ELF-1 (cell line): Measurements from ENCODE around the gene ASCC1.

Experiments
- DNase-seq: peaks from one replicate; pipeline ENCODE4 v3.0.0-alpha.2; 2016; ENCODE audit warnings: low read depth, low spot score

The ASCC1 gene

GRCh38 chr10:72083790-72084459 is 132.2 kb downstream of the ASCC1 start:
- DNase-seq = no peak

- no peak for DNase-seq
These were observed 133.0 kb downstream of the ASCC1 start for GRCh38 chr10:72082856-72083789.

- no peak for DNase-seq
These were observed 134.1 kb downstream of the ASCC1 start for GRCh38 chr10:72081772-72082590.

GRCh38 chr10:72081210-72081609 is 134.9 kb downstream of the ASCC1 start:
- no peak for DNase-seq

DNA sequence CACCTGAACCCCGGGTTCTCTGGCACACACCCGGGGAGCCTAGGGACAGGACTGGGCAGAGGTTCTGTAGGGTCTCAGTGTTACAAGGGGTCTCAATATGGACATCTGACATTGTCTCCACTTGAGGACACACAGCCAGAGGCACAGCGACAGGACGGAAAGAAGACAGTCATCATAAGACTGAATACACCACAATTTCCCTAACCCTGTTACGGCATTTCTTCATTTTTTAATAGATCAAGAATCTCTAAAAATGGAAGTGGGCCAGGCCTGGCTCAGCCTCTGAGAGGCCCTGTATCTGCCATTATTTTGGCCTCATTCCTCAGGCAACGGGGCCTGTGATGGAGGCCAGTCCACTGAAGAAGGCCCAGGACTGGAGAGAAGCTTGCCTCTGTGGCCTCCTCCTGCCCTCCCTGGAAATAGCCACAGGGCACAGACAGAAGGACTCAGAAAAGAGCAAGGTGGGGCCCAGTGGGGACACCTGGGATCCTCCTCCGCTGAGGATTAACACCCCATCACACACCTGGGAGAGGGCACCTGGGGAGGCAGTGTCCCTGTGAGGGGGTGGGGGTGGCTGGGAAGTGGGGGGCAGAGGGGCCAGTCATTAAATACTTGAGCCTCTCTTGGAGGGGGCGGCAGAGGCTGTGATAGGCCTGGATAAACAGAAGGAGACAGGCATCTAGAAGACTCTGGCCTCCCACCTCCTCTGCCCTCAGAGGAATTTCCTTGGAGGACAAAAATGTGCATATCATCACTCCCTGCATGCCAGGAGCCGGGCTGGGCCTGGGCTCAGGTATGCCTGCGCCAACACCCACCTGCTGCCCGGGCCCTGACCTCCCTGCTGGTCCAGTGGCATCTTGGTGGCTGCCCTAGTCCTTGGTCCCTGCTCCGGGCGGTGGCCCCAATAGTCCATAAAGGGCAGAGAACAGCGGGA is 135.8 kb downstream of the ASCC1 start:
- no peak for DNase-seq

- no peak for DNase-seq
These were observed 136.7 kb downstream of the ASCC1 start for GRCh38 chr10:72079356-72079755.

DNA sequence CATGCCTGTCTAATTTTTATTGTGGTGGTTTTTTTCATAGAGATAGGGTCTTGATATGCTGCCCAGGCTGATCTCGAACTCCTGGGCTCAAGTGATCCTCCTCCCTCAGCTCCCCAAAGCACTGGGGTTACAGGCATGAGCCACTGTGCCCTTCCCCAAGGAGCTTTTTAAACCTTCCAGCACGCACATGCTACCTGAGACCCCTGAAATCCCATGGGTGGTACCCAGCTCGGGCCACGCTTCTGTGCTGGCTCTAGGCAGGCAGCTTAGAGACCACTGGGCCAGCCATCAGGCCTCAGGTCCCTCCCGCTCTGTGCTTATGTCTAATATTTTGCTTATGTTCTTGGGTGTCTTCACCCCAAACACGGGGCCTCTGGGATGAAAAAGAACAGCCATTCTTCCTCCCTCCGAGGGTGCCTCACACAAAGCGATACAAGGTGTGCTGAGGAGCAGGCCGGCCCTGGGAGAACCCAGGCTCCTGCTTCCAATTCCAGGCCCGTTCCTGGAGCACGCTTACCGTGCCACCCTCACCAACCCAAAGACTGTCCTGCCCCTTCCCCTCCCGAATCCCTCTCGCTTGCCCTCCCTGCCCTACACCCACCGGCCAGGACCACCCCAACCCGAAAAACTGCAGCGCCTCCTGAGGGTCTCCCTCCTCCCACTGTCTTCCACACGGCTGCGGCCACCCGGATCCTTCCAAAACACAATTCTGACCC is 138.6 kb downstream of the ASCC1 start:
- DNase-seq = no peak

DNA sequence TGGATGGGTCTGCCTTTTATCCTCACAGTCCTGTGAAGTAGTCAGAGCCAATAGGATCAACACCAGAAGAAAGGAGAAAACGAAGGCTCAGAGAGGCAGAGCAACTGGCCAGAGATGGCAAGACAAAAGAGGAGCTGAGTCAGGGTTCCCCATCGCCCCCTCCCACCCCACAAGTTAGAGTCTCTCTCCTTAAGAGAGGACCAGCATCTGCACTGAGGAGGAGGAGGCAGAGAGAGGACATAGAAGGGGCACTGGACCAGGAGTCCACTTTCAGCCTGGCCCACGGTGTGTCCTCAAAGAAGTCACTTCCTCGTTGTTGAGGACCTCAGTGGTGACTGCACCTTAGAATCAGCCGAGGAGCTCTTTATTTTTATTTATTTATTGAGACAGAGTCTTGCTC is 139.3 kb downstream of the ASCC1 start:
- no peak for DNase-seq

GRCh38 chr10:72075376-72076115 is 140.5 kb downstream of the ASCC1 start:
- DNase-seq = no peak

- no peak for DNase-seq
These were observed 141.3 kb downstream of the ASCC1 start for GRCh38 chr10:72074574-72075375.

DNA sequence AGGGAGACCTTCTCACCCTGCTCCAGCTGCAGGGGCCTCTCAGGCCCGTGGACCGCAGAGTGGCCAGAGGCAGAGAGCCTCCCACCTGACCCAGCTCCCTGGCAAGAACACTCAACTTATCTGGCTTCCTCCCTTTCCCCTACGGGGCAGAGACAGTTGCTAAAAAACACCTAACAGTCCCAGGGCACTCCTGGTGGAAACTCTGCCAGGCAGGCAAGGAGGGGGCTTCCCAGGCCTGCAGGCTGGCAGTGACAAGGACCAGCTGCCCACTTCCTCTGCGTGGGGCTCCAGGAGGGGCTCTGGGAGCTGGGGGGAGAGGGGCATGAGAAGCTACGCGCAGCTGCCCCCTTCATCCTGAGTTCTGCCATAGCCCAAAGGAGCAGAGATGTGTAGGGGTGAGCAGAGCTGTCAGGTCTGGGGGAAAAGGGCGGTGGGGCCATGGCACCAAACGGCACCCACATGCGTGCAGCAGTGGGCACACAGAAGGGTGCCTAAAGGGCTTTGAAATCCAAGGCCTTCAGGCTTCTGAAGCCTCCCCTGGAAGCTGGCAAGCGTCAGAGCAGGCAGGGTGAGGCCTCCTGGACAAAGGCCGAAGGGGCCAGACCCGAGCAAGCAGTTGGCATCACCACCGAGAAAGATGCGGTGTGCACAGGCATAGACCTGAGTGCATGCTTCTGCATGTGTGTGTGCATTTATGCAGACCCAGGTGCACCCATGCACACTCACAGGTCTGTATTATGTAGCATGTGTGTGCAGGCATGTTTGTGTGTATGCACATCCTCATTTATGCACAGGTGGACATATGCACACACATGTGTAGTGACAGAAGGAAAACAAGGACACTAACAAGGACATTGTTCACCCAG is 142.1 kb downstream of the ASCC1 start:
- DNase-seq = no peak

- no peak for DNase-seq
These were observed 143.4 kb downstream of the ASCC1 start for GRCh38 chr10:72072639-72073038.

GRCh38 chr10:72072046-72072445 is 144.0 kb downstream of the ASCC1 start:
- no peak for DNase-seq

DNA sequence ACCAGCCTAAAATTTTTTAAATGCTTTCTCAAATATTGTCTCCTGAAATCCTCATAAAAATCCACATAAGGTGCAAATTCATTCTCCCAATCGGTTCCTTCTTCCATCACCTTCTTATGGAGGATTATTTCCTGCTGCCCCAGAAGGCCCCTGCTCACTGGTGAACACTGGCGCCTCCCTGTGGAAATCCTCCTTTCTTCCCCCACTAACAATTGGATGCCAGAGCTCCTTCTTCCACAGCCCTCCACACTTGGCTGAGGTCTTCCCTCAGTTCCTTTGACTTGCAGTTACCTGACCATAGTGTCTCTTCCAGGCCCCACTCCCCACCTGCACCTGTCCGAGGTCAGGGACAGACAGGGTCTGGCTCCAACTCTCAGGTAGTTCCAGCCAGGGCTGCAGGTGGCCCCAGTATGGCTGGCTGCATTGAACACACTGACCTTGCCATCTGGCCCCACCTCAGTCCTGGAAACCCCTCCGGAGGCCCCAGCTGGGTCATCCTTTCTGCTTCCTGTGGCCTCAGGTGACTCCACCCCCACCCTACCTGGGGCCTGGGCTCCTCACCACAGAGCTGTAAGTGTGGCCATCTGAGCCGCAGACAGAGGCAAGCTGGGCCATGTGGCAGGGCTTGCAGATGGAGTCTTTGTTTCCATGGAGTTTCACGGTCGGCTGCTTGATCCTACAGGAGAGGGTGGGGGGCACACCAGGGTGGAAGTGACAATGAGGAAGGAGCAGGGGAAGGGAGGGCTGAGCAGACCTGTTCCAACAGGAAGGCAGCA is 146.1 kb downstream of the ASCC1 start:
- DNase-seq = peak; percentile 56

GRCh38 chr10:72068901-72069446 is 147.1 kb downstream of the ASCC1 start:
- peak; percentile 58 for DNase-seq

- DNase-seq = no peak
These were observed 147.8 kb downstream of the ASCC1 start for GRCh38 chr10:72068126-72068765.
